ENCODE measurements around the gene TAF1A.
A peak's percentile ranks its signal among the peaks of the same experiment; 100 is the strongest.
"Not testable (repeated sequence)": the region's sequence is repeated elsewhere in the genome, so short reads cannot be mapped to it uniquely, and the experiment has no call there.

Gene TAF1A

DNA sequence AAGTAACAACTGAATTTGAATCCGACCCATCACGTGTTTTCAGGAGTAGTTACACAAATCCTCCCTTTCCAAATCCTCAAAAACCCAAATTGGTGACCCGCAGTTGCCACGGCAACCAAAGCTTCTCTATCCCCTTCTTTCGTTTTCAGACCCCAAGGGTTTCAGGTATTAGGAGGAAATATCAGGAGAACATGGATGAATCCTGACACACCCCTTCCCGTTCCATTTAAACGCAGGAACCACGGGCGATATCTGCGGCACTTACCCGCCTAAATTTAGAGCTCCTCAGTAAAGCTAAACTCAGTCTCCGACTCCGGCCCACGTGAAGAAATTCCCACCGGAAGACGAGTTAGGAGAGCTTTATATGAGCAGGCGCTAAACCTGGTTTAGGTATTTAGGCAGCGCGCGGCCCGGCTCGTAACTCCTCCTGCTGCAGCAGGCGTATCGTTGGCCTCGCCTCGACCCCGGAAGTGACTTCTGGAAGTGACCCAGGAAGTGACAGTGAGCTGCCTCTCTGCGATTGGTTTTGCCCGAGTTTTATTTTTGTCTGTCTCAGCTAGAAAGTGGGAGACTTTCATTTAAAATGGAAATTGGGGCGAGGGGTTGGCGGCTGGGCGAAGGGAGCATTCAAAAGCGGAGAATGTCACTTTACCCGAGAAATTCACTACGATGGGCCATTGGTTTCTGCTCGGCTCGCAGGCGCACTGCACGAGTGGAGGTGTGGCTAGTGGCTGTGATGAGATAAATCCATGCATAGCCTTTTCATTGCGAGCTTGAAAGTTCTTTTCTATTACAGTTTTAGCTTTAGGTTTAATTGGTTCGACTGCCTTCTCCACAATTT, at the start of gene TAF1A:
TAF1A (minus strand) TSS at position 472 of the 841 bp plus-strand sequence.
- peak; percentile 90 for DNase-seq (ENCODE audit: low spot score)

GRCh38 chr1:222634180-222635013, 44.7 kb upstream of the TAF1A start:
- peak; percentile 74 for DNase-seq (ENCODE audit: low spot score)

DNA sequence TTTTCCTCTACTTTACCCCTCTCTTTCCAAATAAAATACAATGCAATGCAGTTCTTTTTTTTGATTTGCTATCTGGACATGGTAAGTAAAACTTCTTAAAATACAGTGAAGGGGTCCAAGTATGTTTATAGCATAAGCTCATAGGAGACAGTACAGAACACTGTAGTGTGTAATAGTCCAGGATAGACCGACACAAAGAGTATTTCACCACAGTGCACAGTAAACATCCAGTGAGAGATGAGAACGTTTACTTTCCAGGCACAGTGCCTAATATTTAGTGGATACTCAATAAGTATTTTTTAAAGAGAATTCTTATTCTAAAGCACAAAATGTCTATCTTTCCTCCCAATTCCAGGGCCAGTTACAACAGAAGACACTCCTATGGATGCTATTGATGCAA, 43.0 kb upstream of the TAF1A start:
- DNase-seq (ENCODE audit: low spot score): no peak

DNA sequence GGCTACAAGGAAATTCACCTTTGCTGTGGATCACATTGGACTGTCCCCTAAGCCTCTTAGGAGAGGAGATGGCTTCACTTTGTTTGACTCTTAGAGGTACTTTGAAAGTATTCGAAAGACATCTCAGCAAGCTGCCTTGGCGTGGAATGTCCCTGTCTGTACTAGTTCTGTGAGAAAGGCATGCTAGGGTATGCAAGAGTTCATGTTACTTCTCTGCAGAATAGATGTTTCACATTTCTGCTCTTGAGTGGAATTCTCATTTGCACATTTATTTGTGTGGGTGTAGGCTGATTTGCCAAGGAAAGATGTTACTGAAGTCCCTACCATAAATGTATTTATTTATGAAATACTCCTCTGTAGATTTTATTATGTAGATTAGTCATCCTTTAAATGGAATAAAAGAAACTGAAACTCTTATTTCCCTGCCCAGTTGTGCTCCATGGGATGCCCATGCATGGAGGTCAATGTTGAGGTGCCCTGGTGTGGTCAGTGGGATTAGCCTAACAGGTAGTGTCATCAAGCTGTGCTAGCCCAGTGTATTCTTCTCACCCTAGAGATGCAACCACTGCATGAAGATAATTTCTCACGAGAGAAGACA, 42.0 kb upstream of the TAF1A start:
- DNase-seq (ENCODE audit: low spot score): no peak

- DNase-seq (ENCODE audit: low spot score): no peak
Measured at GRCh38 chr1:222629921-222630535, 40.3 kb upstream of the TAF1A start.

GRCh38 chr1:222627232-222627631, 37.5 kb upstream of the TAF1A start:
- DNase-seq (ENCODE audit: low spot score): no peak

DNA sequence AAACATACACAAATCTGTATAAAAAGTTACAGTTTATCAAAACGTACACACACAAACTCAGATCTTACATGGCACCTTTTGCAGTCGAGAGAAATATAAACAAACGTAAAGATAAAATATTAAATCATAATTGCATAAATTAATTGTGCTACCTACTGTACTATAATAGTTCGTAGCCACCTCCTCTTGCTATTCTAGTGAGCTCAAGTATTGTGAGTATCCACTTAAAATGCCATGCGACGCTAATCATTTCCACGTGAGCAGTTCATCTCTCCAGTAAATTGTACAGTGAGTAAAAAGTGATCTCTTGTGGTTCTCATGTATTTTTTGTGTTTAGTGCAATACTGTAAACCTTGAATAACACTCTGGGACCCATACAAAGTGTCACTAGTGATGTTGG, 34.5 kb upstream of the TAF1A start:
- no peak for DNase-seq (ENCODE audit: low spot score)

- DNase-seq (ENCODE audit: low spot score): no peak
Measured at GRCh38 chr1:222623458-222623857, 33.7 kb upstream of the TAF1A start.

GRCh38 chr1:222622765-222623164, 33.0 kb upstream of the TAF1A start:
- DNase-seq (ENCODE audit: low spot score): no peak

DNA sequence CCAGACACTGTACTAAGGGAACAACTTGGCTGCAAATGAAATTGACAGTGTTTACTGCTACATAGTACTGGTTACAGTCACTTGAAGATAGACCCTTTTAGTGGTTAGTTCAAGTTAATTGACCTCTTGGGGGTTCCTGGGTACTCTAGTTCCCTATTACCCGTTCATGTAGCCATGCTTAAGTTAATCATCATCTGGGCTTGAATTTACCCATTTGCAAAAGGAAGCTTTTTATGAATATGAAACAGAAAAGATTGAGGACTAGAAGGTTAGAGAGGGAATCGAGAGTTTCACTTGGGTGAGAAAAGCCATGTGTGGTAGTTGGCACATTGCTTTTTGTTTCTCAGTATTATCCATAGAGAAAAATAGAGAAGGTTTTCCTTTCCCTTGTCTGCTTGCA, 30.8 kb upstream of the TAF1A start:
- DNase-seq (ENCODE audit: low spot score): no peak

- DNase-seq (ENCODE audit: low spot score): peak; percentile 43
Measured at GRCh38 chr1:222618880-222619596, 29.3 kb upstream of the TAF1A start.

- peak; percentile 91 for DNase-seq (ENCODE audit: low spot score)
Measured at GRCh38 chr1:222618001-222618879, 28.5 kb upstream of the TAF1A start, which contains the start of gene MIA3. MIA3 (plus strand) TSS chr1:222618097; CDS start chr1:222618111, 14 bp downstream.

- DNase-seq (ENCODE audit: low spot score): peak; percentile 93
Measured at GRCh38 chr1:222617367-222617951, 27.7 kb upstream of the TAF1A start.

DNA sequence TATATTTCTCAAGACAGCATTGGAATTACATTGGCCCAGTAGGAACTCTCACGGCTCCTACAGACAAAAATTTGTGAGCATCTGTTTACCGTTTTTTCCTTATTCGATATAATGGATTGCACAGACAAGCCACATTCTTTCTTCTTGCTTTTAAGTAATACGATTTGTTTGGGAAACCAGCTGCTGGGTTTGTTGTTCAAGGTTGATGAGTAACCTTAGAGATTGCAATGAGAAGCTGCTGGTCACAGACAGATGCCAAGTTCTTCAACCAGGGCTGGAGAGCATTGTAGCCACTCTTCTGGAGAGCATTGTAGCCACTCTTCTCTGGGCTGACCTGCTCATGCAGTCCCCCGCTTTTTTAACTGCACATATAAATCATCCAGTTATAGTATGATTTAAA, 26.8 kb upstream of the TAF1A start:
- no peak for DNase-seq (ENCODE audit: low spot score)

GRCh38 chr1:222613627-222614026, 23.9 kb upstream of the TAF1A start:
- DNase-seq (ENCODE audit: low spot score): no peak

DNA sequence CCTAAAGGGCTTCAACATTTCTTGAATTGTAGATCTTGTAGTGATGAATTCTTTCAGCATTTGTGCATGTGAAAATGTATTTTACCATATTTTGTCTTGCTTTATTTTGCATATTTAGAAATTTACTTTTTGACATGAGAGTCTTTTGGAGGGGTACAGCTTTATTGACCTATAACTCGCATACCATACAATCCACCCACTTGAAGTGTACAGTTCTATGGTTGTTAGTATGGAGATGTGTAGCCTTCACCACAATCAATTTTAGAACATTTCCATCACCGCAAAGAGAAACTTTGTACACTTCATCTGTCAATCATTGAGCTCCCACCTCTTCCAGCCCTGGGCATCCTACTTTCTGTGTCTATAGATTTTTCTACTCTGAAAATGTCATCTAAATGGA, 21.0 kb upstream of the TAF1A start:
- DNase-seq (ENCODE audit: low spot score): no peak

DNA sequence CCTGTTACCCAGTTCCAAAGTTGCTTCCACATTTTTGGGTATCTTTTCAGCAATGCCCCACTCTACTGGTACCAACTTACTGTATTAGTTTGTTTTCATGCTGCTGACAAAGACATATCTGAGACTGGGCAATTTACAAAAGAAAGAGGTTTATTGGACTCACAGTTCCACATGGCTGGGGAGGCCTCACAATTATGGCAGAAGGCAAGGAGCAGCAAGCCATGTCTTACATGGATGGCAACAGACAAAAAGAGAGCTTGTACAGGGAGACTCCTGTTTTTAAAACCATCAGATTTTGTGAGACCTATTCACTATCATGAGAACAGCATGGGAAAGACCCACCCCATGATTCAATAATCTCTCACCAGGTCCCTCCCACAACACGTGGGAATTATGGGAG, 19.4 kb upstream of the TAF1A start:
- not testable (repeated sequence) for DNase-seq (ENCODE audit: low spot score)

DNA sequence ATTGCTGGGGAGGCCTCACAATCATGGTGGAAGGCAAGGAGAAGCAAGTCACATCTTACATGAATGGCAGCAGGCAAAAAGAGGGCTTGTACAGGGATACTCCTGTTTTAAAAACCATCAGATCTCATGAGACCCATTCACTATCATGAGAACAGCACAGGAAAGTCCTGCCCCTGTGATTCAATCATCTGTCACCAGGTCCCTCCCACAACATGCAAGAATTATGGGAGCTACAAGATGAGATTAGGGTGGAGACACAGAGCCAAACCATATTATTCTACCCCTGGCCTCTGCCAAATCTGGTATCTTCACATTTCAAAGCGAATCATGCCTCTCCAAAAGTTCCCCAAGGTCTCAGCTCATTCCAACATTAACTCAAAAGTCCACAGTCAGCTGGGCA, 17.0 kb upstream of the TAF1A start:
- DNase-seq (ENCODE audit: low spot score): no peak

DNA sequence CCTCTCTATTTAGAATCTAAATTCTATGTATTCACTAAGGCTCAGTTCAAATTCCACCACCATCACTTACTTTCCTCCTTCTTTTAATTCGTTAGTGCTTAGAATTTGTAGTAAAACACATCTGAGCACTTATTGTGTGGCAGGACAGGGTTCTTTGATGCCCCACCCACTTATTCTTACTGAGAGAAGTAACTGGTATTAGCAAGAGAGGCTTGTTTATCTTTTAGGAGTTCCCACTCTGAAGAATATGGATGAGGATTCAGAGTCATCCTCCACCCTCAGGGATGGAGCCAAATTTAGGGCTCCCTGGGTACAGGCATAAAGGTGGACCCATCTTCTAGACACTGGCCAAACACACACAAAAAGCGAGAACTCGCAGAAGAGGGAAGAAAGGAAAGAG, 11.5 kb upstream of the TAF1A start:
- no peak for DNase-seq (ENCODE audit: low spot score)

DNA sequence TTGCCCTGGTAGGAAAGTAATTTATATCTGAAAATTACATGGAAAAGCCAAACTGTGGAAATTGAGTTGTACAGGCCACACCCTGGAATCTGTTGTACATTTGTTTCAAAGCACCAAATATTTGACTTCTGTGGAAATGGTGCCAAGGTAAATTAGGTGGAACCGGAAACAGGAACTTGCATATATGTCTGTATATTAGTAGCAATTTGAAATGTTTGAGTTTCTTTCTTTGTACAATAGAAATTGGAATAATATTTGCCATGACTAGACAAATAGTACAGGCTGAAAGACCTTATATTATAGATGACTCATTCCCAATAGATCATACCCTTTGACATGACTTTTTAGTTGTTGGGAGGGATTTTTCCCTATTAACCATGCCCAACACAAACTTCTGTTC, 10.5 kb upstream of the TAF1A start:
- no peak for DNase-seq (ENCODE audit: low spot score)
